NCI-H446 treated with DMSO at 0.1 percent for 48 hours (cell line): ENCODE results near the gene THSD8.
"Not testable (repeated sequence)": the region's sequence is repeated elsewhere in the genome, so short reads cannot be mapped to it uniquely, and the experiment has no call there.

Experiments used
- DNase-seq: peaks from one replicate; lab custom pipeline; 2025; lab: John Stamatoyannopoulos, UW

THSD8 gene

DNA sequence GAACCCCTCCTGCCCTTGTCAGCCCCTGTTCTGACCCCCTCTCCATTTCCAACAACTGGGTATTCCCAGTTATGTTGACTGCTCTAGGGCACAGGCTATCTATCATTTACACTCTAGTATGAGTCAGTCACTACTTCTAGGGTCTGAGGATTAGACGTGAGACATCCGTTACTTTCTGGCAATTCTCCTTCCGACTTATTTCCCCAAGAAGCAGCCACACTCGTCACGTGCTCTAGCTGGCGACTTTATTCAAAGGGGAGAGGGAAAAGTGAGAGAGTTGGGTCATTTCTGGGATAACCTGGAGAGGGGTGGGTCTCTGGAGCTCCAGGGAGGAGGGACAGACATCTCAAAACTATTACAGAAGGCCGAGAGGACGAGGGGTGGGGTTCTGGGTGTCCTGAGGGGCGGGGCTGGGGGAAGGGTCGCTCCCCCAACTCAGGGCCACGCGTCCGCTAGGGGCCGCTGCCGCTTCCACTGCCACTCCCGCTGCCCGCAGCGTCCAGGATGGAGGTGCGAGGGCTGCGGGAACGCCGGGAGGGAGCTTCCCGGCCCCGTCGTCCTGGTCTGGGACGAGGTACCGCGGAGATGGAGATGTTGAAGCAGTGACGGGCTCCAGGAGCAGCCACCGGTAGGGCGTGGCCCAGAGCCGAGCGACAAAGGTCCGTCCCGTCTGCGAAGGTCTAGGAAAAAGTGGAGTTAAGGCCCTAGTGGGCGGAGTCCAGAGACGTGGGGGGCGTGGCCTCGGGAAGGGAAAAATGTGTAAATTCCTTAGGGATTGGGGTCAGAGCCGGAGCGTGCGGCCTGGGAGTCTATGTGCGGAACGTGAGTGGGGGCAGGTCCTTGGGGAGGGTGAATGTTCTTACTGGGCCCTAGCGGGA, 23.6 kb downstream of the THSD8 start:
- DNase-seq, result no peak

GRCh38 chr19:12828494-12828893, 26.6 kb downstream of the THSD8 start:
- DNase-seq, result peak; percentile 34

DNA sequence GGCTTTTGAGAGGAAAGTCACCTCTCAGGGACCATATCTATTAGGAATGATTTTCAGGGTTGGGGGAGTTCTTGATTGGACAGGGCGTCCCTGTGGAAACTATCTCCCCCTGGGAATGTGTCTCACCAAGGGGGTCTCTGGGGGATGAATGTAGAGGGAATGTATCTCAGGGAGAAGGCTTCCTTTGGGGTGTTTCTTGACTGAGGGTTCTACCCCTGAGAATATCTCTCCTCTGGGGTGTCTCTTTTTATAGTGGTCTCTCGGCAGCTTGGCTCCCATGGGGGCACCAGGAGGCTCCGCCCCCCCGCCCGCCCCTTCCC, 31.5 kb downstream of the THSD8 start:
- DNase-seq, result no peak

DNA sequence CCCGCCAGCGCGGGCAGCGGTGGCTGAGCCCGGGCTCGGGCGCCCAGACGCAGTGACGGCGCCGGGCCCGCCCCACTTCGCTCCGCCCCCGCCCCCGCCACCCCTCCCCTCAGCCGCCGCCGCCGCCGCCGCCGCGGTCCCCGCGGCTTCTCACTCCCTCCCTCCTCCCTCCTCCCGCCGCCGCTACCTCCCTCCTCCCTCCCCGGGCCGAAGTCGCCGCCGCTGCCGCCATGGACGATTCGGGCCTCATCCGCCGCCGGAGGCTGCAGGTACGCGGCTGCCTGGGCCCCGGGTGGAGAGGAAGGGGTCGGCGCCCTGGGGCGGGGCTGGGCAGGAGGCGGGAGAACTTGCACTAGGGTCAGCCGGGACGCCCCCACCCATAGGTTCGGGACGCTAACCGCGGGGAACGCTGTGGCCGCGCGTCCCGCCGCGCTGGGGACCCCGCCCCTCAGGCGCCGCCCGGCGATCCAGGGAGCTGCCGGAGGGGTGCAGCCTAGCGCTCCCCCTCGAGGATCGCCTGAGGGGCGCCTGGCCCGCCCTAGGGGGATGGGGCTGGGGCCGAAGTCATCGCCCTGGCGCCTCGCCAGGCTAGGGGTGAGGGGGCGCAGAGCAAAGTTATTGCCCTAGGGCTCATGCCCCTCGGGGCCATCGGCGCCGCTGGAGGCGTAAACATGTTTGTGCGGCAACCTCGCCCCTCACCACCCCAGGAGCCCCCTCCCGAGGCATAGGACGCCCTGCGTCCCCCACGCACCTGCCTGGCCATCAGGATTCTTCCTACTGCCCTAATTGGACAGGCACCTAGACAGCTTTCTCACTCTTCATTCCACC, 32.1 kb downstream of the THSD8 start:
- peak; percentile 52 for DNase-seq

DNA sequence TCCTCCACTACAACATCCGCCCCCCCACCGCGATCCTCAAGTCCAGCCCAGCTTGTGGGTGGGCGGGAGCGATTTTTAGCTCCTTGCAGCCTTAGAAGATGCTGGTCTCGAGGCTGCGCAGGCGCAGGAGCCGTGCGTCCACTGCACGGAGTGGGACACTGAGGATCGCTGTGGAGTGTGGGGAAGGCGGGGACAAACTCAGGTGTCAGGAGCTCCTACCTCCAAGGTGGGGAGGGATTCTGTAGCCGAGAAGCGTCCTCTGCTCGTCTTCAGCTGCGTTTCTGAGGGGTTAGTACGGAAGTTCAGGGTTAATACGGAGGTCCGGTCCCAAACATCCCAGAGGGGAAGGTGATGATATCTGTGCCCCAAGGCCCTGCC, 32.7 kb downstream of the THSD8 start, which contains the start of gene RTBDN:
Gene RTBDN (minus strand): TSS at position 14 of the 378 bp plus-strand sequence. CDS start 4,600 bp downstream, outside the sequence.
- DNase-seq, result no peak

DNA sequence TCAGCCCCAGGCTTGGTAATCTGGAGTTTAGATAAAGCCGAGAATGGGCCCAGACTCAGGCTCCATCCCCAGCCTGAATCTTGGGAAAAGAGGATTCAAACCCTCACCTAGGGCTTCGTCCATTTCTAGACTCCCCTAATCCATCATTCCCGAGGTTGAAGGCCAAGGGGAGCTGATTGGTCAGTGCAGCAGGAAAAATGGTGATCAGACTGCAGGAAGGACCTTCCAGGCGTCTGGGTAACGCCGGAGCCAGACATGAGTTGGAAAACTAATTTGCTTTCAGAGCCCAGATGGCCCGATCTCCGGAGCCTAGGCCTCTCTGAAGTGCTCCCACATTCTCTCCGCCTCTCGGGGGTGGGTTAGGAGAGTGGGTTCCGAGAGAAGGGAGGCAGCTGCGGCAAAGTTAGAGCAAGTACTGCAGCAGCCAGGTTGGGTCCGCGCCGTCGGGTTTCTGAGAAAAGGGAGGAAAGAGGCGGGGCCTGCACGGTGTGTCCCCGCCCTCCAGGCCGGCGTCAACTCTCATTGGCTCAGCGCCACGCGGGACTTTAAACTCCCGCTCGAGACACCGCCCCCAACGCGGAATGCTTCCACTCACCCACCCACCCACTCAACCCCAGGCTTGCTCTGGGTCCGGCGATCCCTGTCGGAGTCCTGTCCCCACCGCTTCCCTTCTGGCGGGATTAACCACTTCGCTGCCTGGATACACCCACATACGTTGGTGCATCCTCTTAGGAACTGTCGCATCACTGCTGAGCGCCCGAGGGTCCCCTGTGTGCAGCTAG, 33.3 kb downstream of the THSD8 start:
- no peak for DNase-seq

- DNase-seq, result no peak
These were observed 34.6 kb downstream of the THSD8 start for GRCh38 chr19:12836529-12836863.

DNA sequence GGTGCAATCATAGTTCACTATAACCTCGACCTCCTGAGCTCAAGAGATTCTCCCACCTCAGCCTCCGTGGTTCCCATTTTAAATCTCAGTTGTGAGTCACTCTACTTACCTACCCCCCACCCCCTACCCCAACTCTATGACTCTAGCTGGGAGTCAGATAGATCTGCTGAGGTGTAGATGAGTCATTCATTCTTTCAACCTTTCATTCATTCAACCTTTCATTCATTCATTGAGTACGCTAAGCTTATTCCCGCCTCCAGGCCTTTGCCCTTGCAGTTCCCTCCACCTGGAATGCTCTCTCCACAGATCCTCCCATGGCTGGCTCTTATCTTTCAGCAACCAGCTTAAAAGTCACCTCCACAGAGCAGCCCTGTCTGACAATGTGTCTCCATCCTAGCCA, 35.4 kb downstream of the THSD8 start:
- DNase-seq, result no peak

GRCh38 chr19:12838182-12838885, 36.5 kb downstream of the THSD8 start, which contains the start of gene MAST1:
TSS of gene MAST1 (plus strand) at chr19:12838515. CDS start at chr19:12838573, 58 bp downstream.
- peak; percentile 14 for DNase-seq

GRCh38 chr19:12838886-12839756, 37.3 kb downstream of the THSD8 start:
- no peak for DNase-seq

- DNase-seq, result no peak
These were observed 38.5 kb downstream of the THSD8 start for GRCh38 chr19:12840091-12841079.

GRCh38 chr19:12841094-12841493, 39.2 kb downstream of the THSD8 start:
- no peak for DNase-seq

DNA sequence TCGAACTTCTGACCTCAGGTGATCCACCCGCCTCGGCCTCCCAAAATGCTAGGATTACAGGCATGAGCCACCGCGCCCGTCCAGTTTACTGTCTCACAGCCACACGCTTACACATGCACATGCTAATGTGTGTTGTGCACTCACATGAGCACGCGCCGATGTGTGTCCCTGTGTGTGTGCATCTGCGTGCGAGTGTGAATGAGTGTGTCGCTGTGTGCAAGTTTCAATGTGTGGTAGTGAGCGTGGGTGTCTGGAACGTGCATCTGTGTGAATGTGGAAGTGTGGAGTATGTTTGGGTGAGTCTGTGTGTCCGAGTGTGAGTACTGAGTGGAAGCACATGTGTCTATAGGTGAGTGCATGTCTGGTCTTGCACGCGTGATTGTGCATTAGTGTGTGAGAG, 40.6 kb downstream of the THSD8 start:
- DNase-seq, result no peak

DNA sequence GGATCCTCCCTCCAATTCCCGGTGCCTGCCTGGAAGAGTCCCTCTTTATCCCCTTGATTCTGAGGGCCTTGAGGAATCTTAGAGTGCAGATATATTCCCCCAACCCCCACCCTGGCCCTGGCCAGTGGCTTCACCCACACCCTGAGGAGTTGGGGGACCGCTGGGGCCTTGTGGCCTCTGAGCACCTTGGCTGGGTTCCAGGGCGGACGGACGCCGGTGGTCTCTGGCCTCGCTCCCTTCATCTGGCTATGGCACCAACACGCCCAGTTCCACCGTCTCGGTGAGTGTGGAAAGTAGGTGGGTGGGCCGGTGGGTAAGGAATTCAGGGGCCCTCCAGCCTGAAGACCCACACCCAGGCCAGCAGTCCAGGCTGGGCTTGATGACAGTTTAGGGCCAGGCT, 41.5 kb downstream of the THSD8 start:
- no peak for DNase-seq

- no peak for DNase-seq
These were observed 42.3 kb downstream of the THSD8 start for GRCh38 chr19:12843999-12844732.

DNA sequence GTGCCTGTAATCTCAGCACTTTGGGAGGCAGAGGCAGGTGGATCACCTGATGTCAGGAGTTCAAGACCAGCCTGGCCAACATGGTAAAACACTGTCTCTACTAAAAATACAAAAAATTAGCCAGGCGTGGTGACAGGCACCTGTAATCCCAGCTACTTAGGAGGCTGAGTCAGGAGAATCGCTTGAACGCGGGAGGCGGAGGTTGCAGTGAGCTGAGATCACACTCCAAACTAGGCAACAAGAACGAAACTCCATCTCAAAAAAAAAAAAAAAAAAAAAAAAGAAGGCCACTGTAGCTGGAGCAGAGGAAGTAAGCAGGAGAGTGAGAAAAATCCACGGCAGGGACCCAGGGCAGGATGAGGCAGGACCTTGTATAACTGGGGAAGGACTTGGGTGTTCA, 44.7 kb downstream of the THSD8 start:
- not testable (repeated sequence) for DNase-seq

GRCh38 chr19:12847159-12848139, 45.6 kb downstream of the THSD8 start:
- no peak for DNase-seq
